Endothelial cell of umbilical vein (primary cell): ENCODE data around the gene SLC25A45. TPM values are rescaled to one million over a fixed set of nuclear protein-coding genes. Genes with fewer than 3 reads are reported as not detected.

ENCODE experiments used
- Bru-seq: library from RNA; stranded (reverse); fragments of 400-500 nt; gene quantifications from one replicate; lab custom pipeline; 2021; lab: Mats Ljungman, UMichigan
- BruChase-seq, 2 experiments: library from RNA; stranded (reverse); fragments of 400-500 nt; gene quantifications; one replicate each; lab custom pipeline; 2021; lab: Mats Ljungman, UMichigan
- BruUV-seq: library from RNA; stranded (reverse); fragments of 400-500 nt; replicated peaks from 2 replicates; lab custom pipeline; 2021; lab: Mats Ljungman, UMichigan
- CTCF ChIA-PET: fragments of 300-600, 350-600 bp; sonication (Branson Sonifier 250); formaldehyde crosslinking; loops from one replicate; lab custom pipeline; 2021; ENCODE audit warnings: antibody characterized with exemption, inconsistent platforms; lab: Charles Lee
- POLR2A ChIA-PET: fragments of 300-600, 350-600 bp; sonication (Branson Sonifier 250); formaldehyde crosslinking; loops from one replicate; lab custom pipeline; 2021; ENCODE audit warnings: antibody characterized with exemption, inconsistent platforms; lab: Charles Lee
- DNase-seq: peaks from one replicate; pipeline ENCODE4 v3.0.0-alpha.2; 2011; ENCODE audit warnings: low read depth, low spot score
- FAIRE-seq: peaks from 2 replicates; lab custom pipeline; 2011; peaks lifted over from hg19 to GRCh38; lab: Jason Lieb, UNC
- H2AFZ ChIP-seq: 2 replicates; pipeline ENCODE4 v1.6.0; 2012; ENCODE audit warnings: low read depth, low read length, control low read depth, inconsistent platforms
- H3K27ac ChIP-seq: 2 replicates; pipeline ENCODE4 v1.5.1; 2011; ENCODE audit warnings: low read depth, mild to moderate bottlenecking, control low read depth, low read length, moderate library complexity; ENCODE audit not compliant: insufficient read depth
- H3K27me3 ChIP-seq, 2 experiments: 2 replicates each; pipeline versions ENCODE4 v1.6.0 to v1.6.1; 2011; ENCODE audit warnings: low read length in 2 of 2, mixed read lengths in 1 of 2; ENCODE audit not compliant: control insufficient read depth in 2 of 2, insufficient read depth in 2 of 2
- H3K36me3 ChIP-seq, 2 experiments: 2 replicates in 1 of 2; 3 replicates in 1 of 2; pipeline ENCODE4 v1.5.1; 2011; ENCODE audit warnings: low read length in 2 of 2, mild to moderate bottlenecking in 1 of 2, moderate library complexity in 1 of 2; ENCODE audit not compliant: control insufficient read depth in 2 of 2, insufficient read depth in 2 of 2; ENCODE audit errors: extremely low read depth in 1 of 2
- H3K4me1 ChIP-seq: 3 replicates; pipeline ENCODE4 v1.5.1; 2011; ENCODE audit warnings: mild to moderate bottlenecking, low read length; ENCODE audit not compliant: control insufficient read depth, insufficient read depth; ENCODE audit errors: extremely low read depth
- H3K4me2 ChIP-seq: 2 replicates; pipeline ENCODE4 v1.6.1; 2011; ENCODE audit warnings: low read length, control low read depth, mixed read lengths; ENCODE audit not compliant: insufficient read depth
- H3K4me3 ChIP-seq, 3 experiments: fragments of 200-600 bp in 1 of 3; sonication (generic), shearing (Covaris generic) in 1 of 3; replicated peaks in 1 of 3; 2 replicates each; pipeline ENCODE4 v1.5.1; 2011 to 2016; ENCODE audit warnings: control low read depth in 3 of 3, low read length in 3 of 3, mild to moderate bottlenecking in 2 of 3, inconsistent platforms in 1 of 3, low read depth in 1 of 3, moderate library complexity in 1 of 3; ENCODE audit not compliant: insufficient read depth in 1 of 3
- H3K79me2 ChIP-seq: 2 replicates; pipeline ENCODE4 v1.6.0; 2012; ENCODE audit warnings: low read length, inconsistent platforms; ENCODE audit not compliant: control insufficient read depth, insufficient read depth
- H3K9ac ChIP-seq: replicated peaks from 2 replicates; pipeline ENCODE3; 2011; ENCODE audit warnings: low read length, control low read depth; ENCODE audit not compliant: insufficient read depth; ENCODE audit errors: extremely low read depth
- H3K9me1 ChIP-seq: replicated peaks from 3 replicates; pipeline ENCODE4 v1.6.0; 2011; ENCODE audit warnings: mild to moderate bottlenecking, low read length; ENCODE audit not compliant: control insufficient read depth, insufficient read depth; ENCODE audit errors: extremely low read depth
- H3K9me3 ChIP-seq: replicated peaks from 2 replicates; pipeline ENCODE4 v1.5.1; 2012; ENCODE audit warnings: low read length, inconsistent platforms; ENCODE audit not compliant: control insufficient read depth, insufficient read depth
- H4K20me1 ChIP-seq: replicated peaks from 2 replicates; pipeline ENCODE3; 2011; ENCODE audit warnings: mild to moderate bottlenecking, low read length; ENCODE audit not compliant: control insufficient read depth, insufficient read depth; ENCODE audit errors: extremely low read depth
- CTCF ChIP-seq, 2 donors: IDR thresholded peaks; 1 replicate in 1 of 2; 2 replicates in 1 of 2; pipeline ENCODE4 v1.5.1; 2011; ENCODE audit warnings: low read length in 2 of 2, mild to moderate bottlenecking in 2 of 2, moderate library complexity in 2 of 2, control low read depth in 1 of 2, inconsistent platforms in 1 of 2, low read depth in 1 of 2; ENCODE audit not compliant: insufficient read depth in 1 of 2; ENCODE audit errors: extremely low read depth in 1 of 2
- EZH2 ChIP-seq: IDR thresholded peaks from 2 replicates; pipeline ENCODE4 v1.6.1; 2012; ENCODE audit warnings: borderline replicate concordance, low read depth, mild to moderate bottlenecking, moderate library complexity, low read length, inconsistent platforms; ENCODE audit not compliant: severe bottlenecking
- FOS ChIP-seq: IDR thresholded peaks from 2 replicates; pipeline ENCODE4 v1.6.1; 2011; ENCODE audit warnings: mild to moderate bottlenecking, low read length, moderate library complexity, borderline replicate concordance; ENCODE audit not compliant: insufficient read depth
- GATA2 ChIP-seq: IDR thresholded peaks from 2 replicates; pipeline ENCODE4 v1.7.0; 2011; ENCODE audit warnings: low read depth, mild to moderate bottlenecking, moderate library complexity, mixed read lengths, low read length; ENCODE audit not compliant: insufficient read length, insufficient read depth
- JUN ChIP-seq: IDR thresholded peaks from 2 replicates; pipeline ENCODE4 v1.6.1; 2011; ENCODE audit warnings: borderline replicate concordance, low read depth; ENCODE audit not compliant: insufficient read length, insufficient read depth
- MYC ChIP-seq: IDR thresholded peaks from one replicate; pipeline ENCODE4 v1.6.1; 2011; ENCODE audit warnings: mild to moderate bottlenecking, low read depth, low read length
- POLR2A ChIP-seq: IDR thresholded peaks from 2 replicates; pipeline ENCODE4 v1.6.1; 2012; ENCODE audit warnings: low read depth, mild to moderate bottlenecking, control low read depth, low read length
- POLR2AphosphoS5 ChIP-seq: IDR thresholded peaks from 2 replicates; pipeline ENCODE4 v1.6.1; 2012; ENCODE audit warnings: low read depth, mild to moderate bottlenecking, control low read depth, low read length, moderate library complexity; ENCODE audit not compliant: insufficient read depth
- dilution Hi-C: fragments of 300-500 bp; cut with MboI; formaldehyde crosslinking; loops from one replicate; pipeline ENCODE4 v1.15.0; 2019; ENCODE audit warnings: low sequenced_read_pairs; ENCODE audit not compliant: extremely low pct_ligation_motif_present
- intact Hi-C: fragments of 100-400 bp; cut with micrococcal nuclease; formaldehyde crosslinking; loops from one replicate; pipeline ENCODE4 v1.10.0; 2022
- long read RNA-seq: library from polyadenylated mRNA; stranded (forward); transcript quantifications from one replicate; pipeline ENCODE4 v2.0.0, GENCODE V29; 2021
- polyA minus RNA-seq, 3 experiments: library from RNA; depleted of rRNA, polyadenylated mRNA; stranded (reverse); fragments of >200 nt; gene quantifications; 1 replicate in 1 of 3; 2 replicates in 2 of 3; pipeline ENCODE4 v1.2.3, GENCODE V29; 2011
- polyA plus RNA-seq, 4 experiments: library from polyadenylated mRNA; depleted of rRNA in 3 of 4; stranded (reverse) in 3 of 4; unstranded in 1 of 4; fragments of >200 nt; gene quantifications; 2 replicates each; pipeline versions ENCODE4 v1.2.1 to v1.2.3, GENCODE V29; 2011 to 2012; ENCODE audit warnings: missing spikeins in 1 of 4
- total RNA-seq: library from RNA; stranded (reverse); gene quantifications from 2 replicates; pipeline ENCODE4 v1.2.3, GENCODE V29; 2021
- TF ChIP-seq, protein P1 (sequence below): IDR thresholded peaks from 2 replicates; pipeline ENCODE4 v1.6.1; 2011; ENCODE audit not compliant: insufficient read depth, insufficient read length

Gene SLC25A45
- total RNA-seq (3.1 and 4.8 TPM in 2 replicates), polyA plus RNA-seq (1.2 TPM in 2 replicates), polyA minus RNA-seq (0.55 and 1.9 TPM in 2 replicates), Bru-seq, nascent RNA (percentile 26 among the genes with signal in this experiment), BruChase-seq, experiment 1, labeled RNA remaining after a 6-hour chase (percentile 36 among the genes with signal in this experiment), BruChase-seq, experiment 2, labeled RNA remaining after a 2-hour chase (percentile 34 among the genes with signal in this experiment)
- polyA plus RNA-seq (2011; cell fraction: cytosol; rRNA removed): 0.52 and 0.66 TPM in 2 replicates
- polyA plus RNA-seq (2011; cell fraction: nucleus; rRNA removed): 2.1 and 2.5 TPM in 2 replicates
- 1.5 and 1.6 TPM in 2 replicates for polyA plus RNA-seq (2012)
- polyA minus RNA-seq (2011; cell fraction: cytosol; rRNA and poly(A)+ RNA removed): 6.2 TPM
- polyA minus RNA-seq (2011; cell fraction: nucleus; rRNA and poly(A)+ RNA removed): 1.7 and 2.0 TPM in 2 replicates
- long read RNA-seq: 0 reads

DNA sequence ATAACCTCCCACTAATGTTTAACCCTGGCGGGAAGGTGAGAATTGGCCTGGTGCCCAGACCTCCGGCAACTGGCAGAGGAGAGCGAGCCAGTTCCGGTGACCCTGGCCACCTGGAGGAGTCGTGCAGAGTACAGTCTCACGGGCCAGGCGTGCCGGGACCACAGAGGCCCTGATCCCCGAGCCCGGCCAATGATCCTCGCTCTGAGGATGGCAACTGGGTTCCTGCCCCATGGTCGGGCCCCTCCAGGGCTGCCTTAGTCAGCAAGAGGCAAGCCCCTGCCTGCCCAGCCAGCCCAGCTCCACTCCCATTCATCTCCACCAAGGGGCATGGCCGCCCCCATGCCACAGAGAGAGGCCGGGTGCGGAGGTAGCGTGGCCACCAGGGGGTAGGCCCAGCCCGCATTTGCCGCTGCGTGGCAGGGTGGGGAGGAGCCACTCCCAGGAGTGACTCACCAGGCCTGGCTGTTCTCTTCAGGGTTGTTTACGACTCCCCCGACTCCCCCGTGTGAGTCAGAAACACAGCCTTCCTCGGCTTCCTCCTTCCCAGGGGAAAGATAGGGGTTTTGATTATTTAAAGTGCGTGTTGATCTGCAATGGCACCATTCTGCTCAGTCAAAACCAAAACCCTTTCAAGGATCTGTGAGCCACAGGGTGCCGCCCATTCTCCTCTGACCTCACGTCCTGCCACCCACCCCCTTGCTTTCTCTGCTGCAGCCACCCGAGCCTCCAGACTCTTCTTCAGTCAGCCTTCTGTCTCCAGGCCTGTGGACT is at the start of gene SLC25A45:
TSS of gene SLC25A45 (minus strand) at position 614 of the 771 bp plus-strand sequence. CDS start 695 bp downstream, outside the sequence.
- TF ChIP-seq, protein P1, sequence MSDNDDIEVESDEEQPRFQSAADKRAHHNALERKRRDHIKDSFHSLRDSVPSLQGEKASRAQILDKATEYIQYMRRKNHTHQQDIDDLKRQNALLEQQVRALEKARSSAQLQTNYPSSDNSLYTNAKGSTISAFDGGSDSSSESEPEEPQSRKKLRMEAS: no peak
- TF ChIP-seq JUN: peak; percentile 95
- TF ChIP-seq MYC: peak; percentile 55
- peak; percentile 84 for TF ChIP-seq POLR2A
- peak; percentile 89 to 90 for TF ChIP-seq CTCF (IDR thresholded peaks at IDR 0.05; ENCODE audit: extremely low read depth in 1 of 2, insufficient read depth in 1 of 2, low read depth in 1 of 2, low read length in 2 of 2)
- no peak for TF ChIP-seq EZH2
- peak; percentile 99 for TF ChIP-seq FOS
- TF ChIP-seq POLR2AphosphoS5: peak; percentile 94
- TF ChIP-seq GATA2: peak; percentile 81
- FAIRE-seq: peak; percentile 98
- dilution Hi-C loops (no loop called here), intact Hi-C loops (loop anchor here (1.0 to 5.0 kb wide), 7 partner anchors 11 to 190 kb away; partner anchors contain the start of genes FAM89B, NEAT1 and ZNRD2)
- Histone ChIP-seq H3K4me1 (peaks cover 41% of the 10 kb centered on the region), H3K9me3 (no peaks in the 10 kb centered on the region), H3K4me3 (peak within 1 kb of the TSS in 1 of 3 experiments; percentile 20), H2AFZ (peak within 1 kb of the TSS; percentile 32), H4K20me1 (no peaks in the 10 kb centered on the region), H3K79me2 (peaks cover 8% of the 10 kb centered on the region), H3K9me1 (no peaks in the 10 kb centered on the region), H3K27ac (peak within 1 kb of the TSS; percentile 95), H3K36me3 (no peaks in the 10 kb centered on the region), H3K4me2 (peak within 1 kb of the TSS; percentile 68), H3K9ac (peak within 1 kb of the TSS; percentile 82), H3K27me3 (no peaks in the 10 kb centered on the region)
- BruUV-seq: no TSS peak
- DNase-seq: peak; percentile 99
- CTCF ChIA-PET: interaction anchor here (0.6 to 3.5 kb wide), 19 partner anchors 11 to 128 kb away, joined by 3 to 38 read pairs (median 4); partner anchors contain the start of gene NEAT1
- POLR2A ChIA-PET: interaction anchor here (0.6 to 3.4 kb wide), 6 partner anchors 38 to 126 kb away, joined by 3 to 23 read pairs (median 6); partner anchors contain the start of genes MALAT1 and NEAT1
